ENCODE results near the gene PEX26. TPM values are rescaled to one million over a fixed set of nuclear protein-coding genes. Genes with fewer than 3 reads are reported as not detected.

PEX26 gene
- total and polyA plus RNA-seq, 4 donors, result 3.5 to 21.0 (median 16.9) TPM

DNA sequence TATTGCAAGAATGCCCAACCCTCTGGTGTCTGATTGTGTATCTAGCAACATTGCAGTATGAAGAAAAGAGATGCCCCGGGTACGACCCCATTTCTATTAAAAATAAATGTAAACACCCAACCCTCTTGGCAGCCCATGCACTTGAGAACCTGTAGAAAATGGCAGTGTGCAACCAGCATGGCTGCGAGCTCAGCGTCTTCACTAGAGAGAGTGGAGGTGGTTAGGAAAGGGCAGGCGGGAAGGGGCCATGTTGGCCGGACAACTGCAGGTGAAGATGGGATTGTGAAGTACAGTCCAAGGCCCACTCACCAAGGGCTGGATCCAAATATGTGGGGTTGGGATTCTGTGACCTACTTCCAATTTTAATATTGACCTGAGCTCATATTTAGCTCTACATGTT is 15.9 kb downstream of the PEX26 start:
- Histone ChIP-seq H3K27ac (ENCODE audit: low read depth in 1 of 2, low read length in 2 of 2) (no peak overlapping the region), H3K36me3 (ENCODE audit: control insufficient read depth in 4 of 4, insufficient read depth in 3 of 4, low read depth in 1 of 4, low read length in 3 of 4) (peaks cover 0 to 6% (median 2%) of the 10 kb centered on the region in 4 donors), H3K27me3 (ENCODE audit: control insufficient read depth in 4 of 4, insufficient read depth in 4 of 4, low read length in 3 of 4) (no peaks in the 10 kb centered on the region), H3K9ac (ENCODE audit: low read depth in 1 of 2, low read length in 2 of 2) (no peak overlapping the region), H3K4me1 (ENCODE audit: control insufficient read depth in 4 of 4, insufficient read depth in 4 of 4, low read length in 3 of 4) (peaks cover 0 to 20% (median 12%) of the 10 kb centered on the region in 4 donors), H3K9me3 (ENCODE audit: control insufficient read depth in 4 of 4, low read length in 3 of 4) (no peaks in the 10 kb centered on the region), H3K4me3 (ENCODE audit: low read depth in 1 of 3, low read length in 3 of 3) (no peak overlapping the region)
- no peak for DNase-seq (ENCODE audit: low spot score)
- TF ChIP-seq NR2F2 (IDR thresholded peaks at IDR 0.05) (no peak), JUND (IDR thresholded peaks at IDR 0.05) (no peak), SP1 (IDR thresholded peaks at IDR 0.05) (no peak)
- 97% methylated on average over 6 of the region's 6 CpGs for WGBS

DNA sequence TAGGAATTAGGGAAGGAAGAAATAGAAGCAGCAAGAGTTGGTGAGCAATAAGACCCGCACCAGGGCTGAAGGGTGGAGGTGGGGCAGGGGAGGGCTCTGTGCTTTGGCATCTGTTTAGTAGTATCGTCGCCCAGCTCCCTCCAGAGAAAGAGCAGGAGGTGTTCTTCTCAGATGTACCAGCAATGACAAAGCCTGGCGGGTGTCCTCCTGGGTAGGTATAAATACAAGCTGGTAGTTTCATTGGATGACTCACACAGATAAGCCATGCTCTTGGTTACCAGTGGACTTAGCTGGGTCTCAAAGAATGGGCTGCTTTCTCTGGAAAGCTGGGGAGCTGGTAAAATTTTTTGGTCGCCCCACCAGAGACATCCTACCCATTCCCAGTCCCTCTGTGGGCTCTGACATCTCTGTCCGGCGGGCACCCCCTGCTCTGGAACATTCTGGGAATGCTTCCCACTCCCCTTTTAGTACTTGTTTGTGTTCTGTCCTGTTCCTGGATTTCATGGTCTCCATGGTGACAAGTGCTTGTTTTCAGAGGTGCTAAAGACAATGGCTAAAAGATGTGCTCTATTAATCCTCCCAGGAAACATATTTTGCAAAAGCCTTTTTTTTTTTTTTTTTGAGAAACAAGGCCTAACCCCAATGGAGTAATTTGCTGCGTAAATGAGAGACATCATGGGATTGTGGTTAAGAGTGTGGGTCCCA is 17.5 kb downstream of the PEX26 start:
- no peak for DNase-seq (ENCODE audit: low spot score)
- Histone ChIP-seq H3K4me1 (ENCODE audit: control insufficient read depth in 4 of 4, insufficient read depth in 4 of 4, low read length in 3 of 4) (peaks cover 0 to 16% (median 10%) of the 10 kb centered on the region in 4 donors), H3K36me3 (ENCODE audit: control insufficient read depth in 4 of 4, insufficient read depth in 3 of 4, low read depth in 1 of 4, low read length in 3 of 4) (no peaks in the 10 kb centered on the region), H3K4me3 (ENCODE audit: low read depth in 1 of 3, low read length in 3 of 3) (no peak overlapping the region), H3K9me3 (ENCODE audit: control insufficient read depth in 4 of 4, low read length in 3 of 4) (no peaks in the 10 kb centered on the region), H3K9ac (ENCODE audit: low read depth in 1 of 2, low read length in 2 of 2) (no peak overlapping the region), H3K27ac (ENCODE audit: low read depth in 1 of 2, low read length in 2 of 2) (no peak overlapping the region), H3K27me3 (ENCODE audit: control insufficient read depth in 4 of 4, insufficient read depth in 4 of 4, low read length in 3 of 4) (no peaks in the 10 kb centered on the region)
- no peak for TF ChIP-seq EGR1 (IDR thresholded peaks at IDR 0.05; ENCODE audit: low read depth in 2 of 2)
- no peak for TF ChIP-seq RAD21 (IDR thresholded peaks at IDR 0.05)
- TF ChIP-seq RXRA (IDR thresholded peaks at IDR 0.05), result no peak
- TF ChIP-seq, protein P1, sequence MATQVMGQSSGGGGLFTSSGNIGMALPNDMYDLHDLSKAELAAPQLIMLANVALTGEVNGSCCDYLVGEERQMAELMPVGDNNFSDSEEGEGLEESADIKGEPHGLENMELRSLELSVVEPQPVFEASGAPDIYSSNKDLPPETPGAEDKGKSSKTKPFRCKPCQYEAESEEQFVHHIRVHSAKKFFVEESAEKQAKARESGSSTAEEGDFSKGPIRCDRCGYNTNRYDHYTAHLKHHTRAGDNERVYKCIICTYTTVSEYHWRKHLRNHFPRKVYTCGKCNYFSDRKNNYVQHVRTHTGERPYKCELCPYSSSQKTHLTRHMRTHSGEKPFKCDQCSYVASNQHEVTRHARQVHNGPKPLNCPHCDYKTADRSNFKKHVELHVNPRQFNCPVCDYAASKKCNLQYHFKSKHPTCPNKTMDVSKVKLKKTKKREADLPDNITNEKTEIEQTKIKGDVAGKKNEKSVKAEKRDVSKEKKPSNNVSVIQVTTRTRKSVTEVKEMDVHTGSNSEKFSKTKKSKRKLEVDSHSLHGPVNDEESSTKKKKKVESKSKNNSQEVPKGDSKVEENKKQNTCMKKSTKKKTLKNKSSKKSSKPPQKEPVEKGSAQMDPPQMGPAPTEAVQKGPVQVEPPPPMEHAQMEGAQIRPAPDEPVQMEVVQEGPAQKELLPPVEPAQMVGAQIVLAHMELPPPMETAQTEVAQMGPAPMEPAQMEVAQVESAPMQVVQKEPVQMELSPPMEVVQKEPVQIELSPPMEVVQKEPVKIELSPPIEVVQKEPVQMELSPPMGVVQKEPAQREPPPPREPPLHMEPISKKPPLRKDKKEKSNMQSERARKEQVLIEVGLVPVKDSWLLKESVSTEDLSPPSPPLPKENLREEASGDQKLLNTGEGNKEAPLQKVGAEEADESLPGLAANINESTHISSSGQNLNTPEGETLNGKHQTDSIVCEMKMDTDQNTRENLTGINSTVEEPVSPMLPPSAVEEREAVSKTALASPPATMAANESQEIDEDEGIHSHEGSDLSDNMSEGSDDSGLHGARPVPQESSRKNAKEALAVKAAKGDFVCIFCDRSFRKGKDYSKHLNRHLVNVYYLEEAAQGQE (IDR thresholded peaks at IDR 0.05), result no peak
- no peak for TF ChIP-seq JUND (IDR thresholded peaks at IDR 0.05)
- TF ChIP-seq, protein P2, sequence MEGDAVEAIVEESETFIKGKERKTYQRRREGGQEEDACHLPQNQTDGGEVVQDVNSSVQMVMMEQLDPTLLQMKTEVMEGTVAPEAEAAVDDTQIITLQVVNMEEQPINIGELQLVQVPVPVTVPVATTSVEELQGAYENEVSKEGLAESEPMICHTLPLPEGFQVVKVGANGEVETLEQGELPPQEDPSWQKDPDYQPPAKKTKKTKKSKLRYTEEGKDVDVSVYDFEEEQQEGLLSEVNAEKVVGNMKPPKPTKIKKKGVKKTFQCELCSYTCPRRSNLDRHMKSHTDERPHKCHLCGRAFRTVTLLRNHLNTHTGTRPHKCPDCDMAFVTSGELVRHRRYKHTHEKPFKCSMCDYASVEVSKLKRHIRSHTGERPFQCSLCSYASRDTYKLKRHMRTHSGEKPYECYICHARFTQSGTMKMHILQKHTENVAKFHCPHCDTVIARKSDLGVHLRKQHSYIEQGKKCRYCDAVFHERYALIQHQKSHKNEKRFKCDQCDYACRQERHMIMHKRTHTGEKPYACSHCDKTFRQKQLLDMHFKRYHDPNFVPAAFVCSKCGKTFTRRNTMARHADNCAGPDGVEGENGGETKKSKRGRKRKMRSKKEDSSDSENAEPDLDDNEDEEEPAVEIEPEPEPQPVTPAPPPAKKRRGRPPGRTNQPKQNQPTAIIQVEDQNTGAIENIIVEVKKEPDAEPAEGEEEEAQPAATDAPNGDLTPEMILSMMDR (IDR thresholded peaks at IDR 0.05; ENCODE audit: low read depth, low read length, missing input control), result no peak
- TF ChIP-seq YY1 (IDR thresholded peaks at IDR 0.05), result no peak
- no peak for TF ChIP-seq FOXA2 (IDR thresholded peaks at IDR 0.05)
- TF ChIP-seq, protein P3, sequence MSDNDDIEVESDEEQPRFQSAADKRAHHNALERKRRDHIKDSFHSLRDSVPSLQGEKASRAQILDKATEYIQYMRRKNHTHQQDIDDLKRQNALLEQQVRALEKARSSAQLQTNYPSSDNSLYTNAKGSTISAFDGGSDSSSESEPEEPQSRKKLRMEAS (IDR thresholded peaks at IDR 0.05), result no peak
- TF ChIP-seq GABPA (IDR thresholded peaks at IDR 0.05 in 1 of 2, conservative IDR thresholded peaks at IDR 0.05 in 1 of 2), result no peak
- no peak for TF ChIP-seq NR2F2 (IDR thresholded peaks at IDR 0.05)
- TF ChIP-seq HNF4A (conservative IDR thresholded peaks at IDR 0.05), result no peak
- TF ChIP-seq, protein P4, sequence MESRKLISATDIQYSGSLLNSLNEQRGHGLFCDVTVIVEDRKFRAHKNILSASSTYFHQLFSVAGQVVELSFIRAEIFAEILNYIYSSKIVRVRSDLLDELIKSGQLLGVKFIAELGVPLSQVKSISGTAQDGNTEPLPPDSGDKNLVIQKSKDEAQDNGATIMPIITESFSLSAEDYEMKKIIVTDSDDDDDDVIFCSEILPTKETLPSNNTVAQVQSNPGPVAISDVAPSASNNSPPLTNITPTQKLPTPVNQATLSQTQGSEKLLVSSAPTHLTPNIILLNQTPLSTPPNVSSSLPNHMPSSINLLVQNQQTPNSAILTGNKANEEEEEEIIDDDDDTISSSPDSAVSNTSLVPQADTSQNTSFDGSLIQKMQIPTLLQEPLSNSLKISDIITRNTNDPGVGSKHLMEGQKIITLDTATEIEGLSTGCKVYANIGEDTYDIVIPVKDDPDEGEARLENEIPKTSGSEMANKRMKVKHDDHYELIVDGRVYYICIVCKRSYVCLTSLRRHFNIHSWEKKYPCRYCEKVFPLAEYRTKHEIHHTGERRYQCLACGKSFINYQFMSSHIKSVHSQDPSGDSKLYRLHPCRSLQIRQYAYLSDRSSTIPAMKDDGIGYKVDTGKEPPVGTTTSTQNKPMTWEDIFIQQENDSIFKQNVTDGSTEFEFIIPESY (IDR thresholded peaks at IDR 0.05), result no peak
- TF ChIP-seq, protein P5, sequence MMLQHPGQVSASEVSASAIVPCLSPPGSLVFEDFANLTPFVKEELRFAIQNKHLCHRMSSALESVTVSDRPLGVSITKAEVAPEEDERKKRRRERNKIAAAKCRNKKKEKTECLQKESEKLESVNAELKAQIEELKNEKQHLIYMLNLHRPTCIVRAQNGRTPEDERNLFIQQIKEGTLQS (IDR thresholded peaks at IDR 0.05), result no peak
- WGBS, result 97% methylated on average over 8 of the region's 8 CpGs

Data from liver (tissue), 9 donors.